ENCODE data around the gene MRPL23. TPM values are rescaled to one million over a fixed set of nuclear protein-coding genes. Genes with fewer than 3 reads are reported as not detected.

The MRPL23 gene
- total and polyA plus RNA-seq, 3 donors from 2014 or later, result 50.0 to 109 (median 92.1) TPM

DNA sequence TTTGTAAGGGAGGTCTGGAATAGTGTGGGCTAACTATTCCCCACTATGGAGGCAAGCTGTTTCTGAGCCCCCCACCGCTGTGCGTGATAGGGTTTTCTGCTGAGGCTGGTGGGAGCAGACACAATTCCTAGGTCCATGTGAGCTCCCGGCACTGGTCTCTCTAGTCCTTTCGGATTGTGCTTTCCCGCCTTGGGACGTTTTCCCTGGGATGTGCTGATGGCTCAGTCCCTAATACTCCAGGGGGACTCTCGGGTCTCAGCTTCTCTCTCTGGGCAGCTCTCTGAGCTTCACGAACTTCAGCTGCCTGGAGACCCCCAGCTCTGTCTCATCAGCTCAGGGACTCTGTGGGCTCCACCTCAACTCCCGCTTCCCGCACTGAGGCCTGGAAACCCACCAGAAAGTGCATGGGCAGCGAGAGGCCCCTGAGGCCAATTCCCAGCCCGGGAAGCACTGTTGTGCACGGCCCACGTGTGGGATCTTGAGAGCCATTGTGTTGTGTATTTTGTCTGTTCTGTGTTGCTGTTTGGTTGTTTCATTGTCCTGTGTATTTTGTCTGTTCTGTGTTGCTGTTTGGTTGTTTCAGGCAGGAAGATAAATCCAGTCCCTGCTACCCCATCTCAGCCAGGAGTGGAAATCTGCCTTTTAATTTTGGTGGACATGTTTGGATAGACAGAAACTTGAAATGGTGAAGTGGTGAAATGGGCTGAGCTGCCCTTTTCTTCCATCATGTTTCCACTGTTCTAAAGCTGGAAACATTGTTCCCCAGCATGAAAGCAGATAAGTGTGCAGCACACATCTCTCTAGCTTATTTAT lies 40.3 kb upstream of the MRPL23 start:
- no peak for DNase-seq
- Histone ChIP-seq H3K4me1 (peaks cover 15% of the 10 kb centered on the region), H3K27me3 (no peaks in the 10 kb centered on the region), H3K4me3 (no peak overlapping the region), H3K27ac (peak overlapping the region; percentile 20 to 70), H3K36me3 (ENCODE audit: low read depth, missing control alignments) (no peaks in the 10 kb centered on the region), H3K9me3 (no peaks in the 10 kb centered on the region)
- TF ChIP-seq, protein P1, sequence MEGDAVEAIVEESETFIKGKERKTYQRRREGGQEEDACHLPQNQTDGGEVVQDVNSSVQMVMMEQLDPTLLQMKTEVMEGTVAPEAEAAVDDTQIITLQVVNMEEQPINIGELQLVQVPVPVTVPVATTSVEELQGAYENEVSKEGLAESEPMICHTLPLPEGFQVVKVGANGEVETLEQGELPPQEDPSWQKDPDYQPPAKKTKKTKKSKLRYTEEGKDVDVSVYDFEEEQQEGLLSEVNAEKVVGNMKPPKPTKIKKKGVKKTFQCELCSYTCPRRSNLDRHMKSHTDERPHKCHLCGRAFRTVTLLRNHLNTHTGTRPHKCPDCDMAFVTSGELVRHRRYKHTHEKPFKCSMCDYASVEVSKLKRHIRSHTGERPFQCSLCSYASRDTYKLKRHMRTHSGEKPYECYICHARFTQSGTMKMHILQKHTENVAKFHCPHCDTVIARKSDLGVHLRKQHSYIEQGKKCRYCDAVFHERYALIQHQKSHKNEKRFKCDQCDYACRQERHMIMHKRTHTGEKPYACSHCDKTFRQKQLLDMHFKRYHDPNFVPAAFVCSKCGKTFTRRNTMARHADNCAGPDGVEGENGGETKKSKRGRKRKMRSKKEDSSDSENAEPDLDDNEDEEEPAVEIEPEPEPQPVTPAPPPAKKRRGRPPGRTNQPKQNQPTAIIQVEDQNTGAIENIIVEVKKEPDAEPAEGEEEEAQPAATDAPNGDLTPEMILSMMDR (IDR thresholded peaks at IDR 0.05), result no peak
- no peak for TF ChIP-seq POLR2A (IDR thresholded peaks at IDR 0.05)
- intact Hi-C loops (cut with DNase I; ENCODE audit: low total_unique reads), result no loop called here
- WGBS, 2 donors, result 42 to 64% methylated on average over 14 of the region's 14 CpGs

DNA sequence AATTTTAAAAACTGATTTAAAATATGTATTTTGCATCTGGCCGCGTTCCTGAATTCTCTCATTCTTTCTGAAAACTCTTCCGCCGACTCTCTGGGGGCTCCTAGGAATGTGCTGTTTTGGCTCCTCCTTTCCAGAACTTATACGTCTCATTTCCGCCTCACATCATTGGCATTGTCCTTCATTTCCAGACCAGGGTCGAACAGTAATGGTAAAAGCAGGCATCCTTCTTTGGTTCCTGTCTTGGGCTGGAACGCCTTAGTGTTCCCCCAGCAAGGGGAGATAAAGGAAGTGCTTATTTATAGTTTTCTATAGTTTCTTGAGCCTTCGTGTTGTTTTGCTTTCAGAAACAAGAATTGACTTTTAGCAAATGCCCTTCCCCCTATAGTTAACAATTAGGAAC lies 38.5 kb upstream of the MRPL23 start:
- TF ChIP-seq, protein P1 (IDR thresholded peaks at IDR 0.05), result no peak
- TF ChIP-seq POLR2A (IDR thresholded peaks at IDR 0.05), result no peak
- Histone ChIP-seq H3K27ac (peak overlapping the region in 1 of 2 donors; percentile 70), H3K36me3 (ENCODE audit: low read depth, missing control alignments) (no peaks in the 10 kb centered on the region), H3K27me3 (no peaks in the 10 kb centered on the region), H3K4me3 (no peak overlapping the region), H3K9me3 (no peaks in the 10 kb centered on the region), H3K4me1 (peaks cover 15% of the 10 kb centered on the region)
- no peak for DNase-seq
- intact Hi-C loops (cut with DNase I; ENCODE audit: low total_unique reads), result no loop called here
- 31 to 35% methylated on average over 9 of the region's 9 CpGs for WGBS, 2 donors

DNA sequence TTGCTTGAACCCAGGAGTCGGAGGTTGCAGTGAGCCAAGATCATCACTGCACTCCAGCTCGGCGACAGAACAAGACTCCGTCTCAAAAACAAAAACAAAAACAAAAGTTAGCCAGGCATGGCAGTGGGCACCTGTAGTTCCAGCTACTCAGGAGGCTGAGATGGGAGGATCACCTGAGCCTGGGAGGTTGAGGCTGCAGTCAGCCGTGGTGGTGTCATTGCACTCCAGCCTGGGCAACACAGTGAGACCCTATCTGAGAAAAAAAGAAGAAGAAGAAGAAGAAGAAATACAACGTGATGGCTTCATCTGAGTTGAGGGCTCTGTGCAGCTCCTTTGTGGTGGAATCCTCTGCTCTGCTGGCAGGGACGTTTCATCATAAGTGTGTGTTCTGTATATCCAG lies 37.6 kb upstream of the MRPL23 start:
- Histone ChIP-seq H3K4me3 (no peak overlapping the region), H3K36me3 (ENCODE audit: low read depth, missing control alignments) (no peaks in the 10 kb centered on the region), H3K9me3 (no peaks in the 10 kb centered on the region), H3K27ac (no peak overlapping the region), H3K4me1 (peaks cover 15% of the 10 kb centered on the region), H3K27me3 (no peaks in the 10 kb centered on the region)
- WGBS, 2 donors, result 90 to 91% methylated on average over 7 of the region's 7 CpGs
- no peak for TF ChIP-seq POLR2A (IDR thresholded peaks at IDR 0.05)
- TF ChIP-seq, protein P1 (IDR thresholded peaks at IDR 0.05), result no peak
- DNase-seq, result no peak
- intact Hi-C loops (cut with DNase I; ENCODE audit: low total_unique reads), result no loop called here

DNA sequence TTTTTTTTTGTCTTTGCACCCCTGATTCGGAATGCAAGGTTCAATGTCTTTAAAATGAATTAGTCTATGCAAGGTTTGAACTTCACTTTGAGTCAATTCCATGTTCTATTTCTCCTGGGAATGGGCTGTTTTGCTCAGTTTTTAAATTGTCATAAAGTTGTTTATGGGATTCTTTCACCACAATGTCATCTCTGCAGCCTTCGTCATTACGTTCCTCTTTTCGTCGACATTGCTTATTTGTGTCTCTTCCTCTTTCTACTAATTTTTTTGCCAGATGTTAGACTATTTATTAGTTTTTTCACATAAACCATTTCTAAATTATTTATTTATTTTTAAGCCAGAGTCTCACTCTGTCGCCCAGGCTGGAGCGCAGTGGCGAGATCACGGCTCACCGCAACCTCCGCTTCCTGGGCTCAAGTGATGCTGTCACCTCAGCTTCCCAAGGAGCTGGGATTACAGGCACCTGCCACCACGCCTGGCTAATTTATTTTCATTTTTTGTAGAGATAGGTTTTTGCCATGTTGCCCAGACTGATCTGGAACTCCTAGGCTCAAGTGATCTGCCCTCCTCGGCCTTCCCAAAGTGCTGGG lies 34.7 kb upstream of the MRPL23 start:
- no peak for TF ChIP-seq POLR2A (IDR thresholded peaks at IDR 0.05)
- TF ChIP-seq, protein P1 (IDR thresholded peaks at IDR 0.05), result no peak
- Histone ChIP-seq H3K4me1 (peaks cover 8% of the 10 kb centered on the region), H3K9me3 (no peaks in the 10 kb centered on the region), H3K36me3 (ENCODE audit: low read depth, missing control alignments) (no peaks in the 10 kb centered on the region), H3K27me3 (no peaks in the 10 kb centered on the region), H3K27ac (no peak overlapping the region), H3K4me3 (no peak overlapping the region)
- 88 to 90% methylated on average over 13 of the region's 13 CpGs for WGBS, 2 donors
- no peak for DNase-seq
- intact Hi-C loops (cut with DNase I; ENCODE audit: low total_unique reads), result no loop called here

All from testis (tissue), 3 donors.